NCI-H1694 (cell line): ENCODE results near the gene RAI14.
"Not testable (repeated sequence)": the region's sequence is repeated elsewhere in the genome, so short reads cannot be mapped to it uniquely, and the experiment has no call there.

Source experiments
- DNase-seq: peaks from one replicate; lab custom pipeline; 2025; lab: John Stamatoyannopoulos, UW

Gene RAI14

GRCh38 chr5:34699155-34700077 is 43.3 kb downstream of the RAI14 start:
- no peak for DNase-seq

- no peak for DNase-seq
These were observed 43.9 kb downstream of the RAI14 start for GRCh38 chr5:34700078-34700452.

GRCh38 chr5:34701442-34701841 is 45.3 kb downstream of the RAI14 start:
- not testable (repeated sequence) for DNase-seq

GRCh38 chr5:34703767-34704713 is 47.9 kb downstream of the RAI14 start:
- no peak for DNase-seq

GRCh38 chr5:34706084-34706483 is 50.0 kb downstream of the RAI14 start:
- DNase-seq, result no peak

GRCh38 chr5:34707451-34708107 is 51.5 kb downstream of the RAI14 start:
- DNase-seq, result no peak

GRCh38 chr5:34708777-34709176 is 52.6 kb downstream of the RAI14 start:
- DNase-seq, result no peak

GRCh38 chr5:34709861-34710673 is 53.9 kb downstream of the RAI14 start:
- no peak for DNase-seq

GRCh38 chr5:34712565-34712964 is 56.4 kb downstream of the RAI14 start:
- no peak for DNase-seq

- DNase-seq, result no peak
These were observed 59.6 kb downstream of the RAI14 start for GRCh38 chr5:34715711-34716110.

GRCh38 chr5:34716986-34717385 is 60.9 kb downstream of the RAI14 start:
- no peak for DNase-seq

- no peak for DNase-seq
These were observed 61.5 kb downstream of the RAI14 start for GRCh38 chr5:34717426-34718327.

GRCh38 chr5:34718516-34718915 is 62.4 kb downstream of the RAI14 start:
- DNase-seq, result no peak

- no peak for DNase-seq
These were observed 62.9 kb downstream of the RAI14 start for GRCh38 chr5:34719029-34719428.

- no peak for DNase-seq
These were observed 65.2 kb downstream of the RAI14 start for GRCh38 chr5:34721327-34721726.

- DNase-seq, result no peak
These were observed 66.1 kb downstream of the RAI14 start for GRCh38 chr5:34722183-34722582.

GRCh38 chr5:34724741-34725140 is 68.6 kb downstream of the RAI14 start:
- DNase-seq, result no peak

GRCh38 chr5:34727166-34727749 is 71.1 kb downstream of the RAI14 start:
- not testable (repeated sequence) for DNase-seq

- no peak for DNase-seq
These were observed 72.1 kb downstream of the RAI14 start for GRCh38 chr5:34728236-34728635.
